ENCODE data around the gene MTFR2.
"Not testable (repeated sequence)": the region's sequence is repeated elsewhere in the genome, so short reads cannot be mapped to it uniquely, and the experiment has no call there.

The MTFR2 gene

GRCh38 chr6:136232701-136233100, 17.4 kb downstream of the MTFR2 start:
- Histone ChIP-seq H3K27me3 (ENCODE audit: control insufficient read depth in 1 of 2, insufficient read depth in 2 of 2, low read length in 2 of 2) (no peaks in the 10 kb centered on the region), H3K4me3 (ENCODE audit: low read length in 2 of 2) (no peak overlapping the region), H3K36me3 (ENCODE audit: control insufficient read depth in 2 of 2, insufficient read depth in 2 of 2, low read length in 2 of 2) (no peaks in the 10 kb centered on the region), H3K9me3 (ENCODE audit: control insufficient read depth in 2 of 2, low read length in 2 of 2) (no peaks in the 10 kb centered on the region), H3K27ac (ENCODE audit: low read length) (no peak overlapping the region), H3K9ac (ENCODE audit: low read length in 2 of 2) (no peak overlapping the region), H3K4me1 (ENCODE audit: control insufficient read depth, insufficient read depth, low read length) (peaks cover 8% of the 10 kb centered on the region)

- Histone ChIP-seq H3K27ac (ENCODE audit: low read length) (no peak overlapping the region), H3K27me3 (ENCODE audit: control insufficient read depth in 1 of 2, insufficient read depth in 2 of 2, low read length in 2 of 2) (no peaks in the 10 kb centered on the region), H3K9ac (ENCODE audit: low read length in 2 of 2) (no peak overlapping the region), H3K4me3 (ENCODE audit: low read length in 2 of 2) (no peak overlapping the region), H3K4me1 (ENCODE audit: control insufficient read depth, insufficient read depth, low read length) (peaks cover 18% of the 10 kb centered on the region), H3K9me3 (ENCODE audit: control insufficient read depth in 2 of 2, low read length in 2 of 2) (no peaks in the 10 kb centered on the region), H3K36me3 (ENCODE audit: control insufficient read depth in 2 of 2, insufficient read depth in 2 of 2, low read length in 2 of 2) (no peaks in the 10 kb centered on the region)
Observed at GRCh38 chr6:136230219-136230853, 19.8 kb downstream of the MTFR2 start.

- Histone ChIP-seq H3K4me1 (ENCODE audit: control insufficient read depth, insufficient read depth, low read length) (peaks cover 18% of the 10 kb centered on the region), H3K27me3 (ENCODE audit: control insufficient read depth in 1 of 2, insufficient read depth in 2 of 2, low read length in 2 of 2) (no peaks in the 10 kb centered on the region), H3K9ac (ENCODE audit: low read length in 2 of 2) (no peak overlapping the region), H3K9me3 (ENCODE audit: control insufficient read depth in 2 of 2, low read length in 2 of 2) (no peaks in the 10 kb centered on the region), H3K36me3 (ENCODE audit: control insufficient read depth in 2 of 2, insufficient read depth in 2 of 2, low read length in 2 of 2) (no peaks in the 10 kb centered on the region), H3K27ac (ENCODE audit: low read length) (no peak overlapping the region), H3K4me3 (ENCODE audit: low read length in 2 of 2) (no peak overlapping the region)
Observed at GRCh38 chr6:136228814-136229213, 21.3 kb downstream of the MTFR2 start.

- Histone ChIP-seq H3K9ac (ENCODE audit: low read length in 2 of 2) (peak overlapping the region; percentile 37 to 43), H3K27ac (ENCODE audit: low read length) (no peak overlapping the region)
Observed at GRCh38 chr6:136226674-136227377, 23.3 kb downstream of the MTFR2 start.

GRCh38 chr6:136226027-136226673, 24.0 kb downstream of the MTFR2 start:
- Histone ChIP-seq H3K4me3 (ENCODE audit: low read length in 2 of 2) (peak overlapping the region in 1 of 2 donors; percentile 47), H3K27ac (ENCODE audit: low read length) (no peak overlapping the region), H3K9ac (ENCODE audit: low read length in 2 of 2) (peak overlapping the region; percentile 37 to 43), H3K4me1 (ENCODE audit: control insufficient read depth, insufficient read depth, low read length) (peaks cover 18% of the 10 kb centered on the region), H3K27me3 (ENCODE audit: control insufficient read depth in 1 of 2, insufficient read depth in 2 of 2, low read length in 2 of 2) (no peaks in the 10 kb centered on the region), H3K9me3 (ENCODE audit: control insufficient read depth in 2 of 2, low read length in 2 of 2) (no peaks in the 10 kb centered on the region), H3K36me3 (ENCODE audit: control insufficient read depth in 2 of 2, insufficient read depth in 2 of 2, low read length in 2 of 2) (no peaks in the 10 kb centered on the region)

More at GRCh38 chr6:136226674-136227377, 23.3 kb downstream of the MTFR2 start:
- H3K27me3 ChIP-seq (ENCODE audit: control insufficient read depth in 1 of 2, insufficient read depth in 2 of 2, low read length in 2 of 2): no peaks in the 10 kb centered on the region
- H3K9me3 ChIP-seq (ENCODE audit: control insufficient read depth in 2 of 2, low read length in 2 of 2): no peaks in the 10 kb centered on the region
- H3K4me3 ChIP-seq (ENCODE audit: low read length in 2 of 2): peak overlapping the region in 1 of 2 donors; percentile 47
- H3K36me3 ChIP-seq (ENCODE audit: control insufficient read depth in 2 of 2, insufficient read depth in 2 of 2, low read length in 2 of 2): no peaks in the 10 kb centered on the region
- peaks cover 18% of the 10 kb centered on the region for H3K4me1 ChIP-seq (ENCODE audit: control insufficient read depth, insufficient read depth, low read length)

GRCh38 chr6:136225496-136225895, 24.6 kb downstream of the MTFR2 start:
- H3K27me3 ChIP-seq (ENCODE audit: control insufficient read depth in 1 of 2, insufficient read depth in 2 of 2, low read length in 2 of 2): no peaks in the 10 kb centered on the region
- H3K4me3 ChIP-seq (ENCODE audit: low read length in 2 of 2): no peak overlapping the region
- H3K27ac ChIP-seq (ENCODE audit: low read length): no peak overlapping the region
- H3K9ac ChIP-seq (ENCODE audit: low read length in 2 of 2): no peak overlapping the region
- no peaks in the 10 kb centered on the region for H3K36me3 ChIP-seq (ENCODE audit: control insufficient read depth in 2 of 2, insufficient read depth in 2 of 2, low read length in 2 of 2)
- H3K4me1 ChIP-seq (ENCODE audit: control insufficient read depth, insufficient read depth, low read length): peaks cover 15% of the 10 kb centered on the region
- H3K9me3 ChIP-seq (ENCODE audit: control insufficient read depth in 2 of 2, low read length in 2 of 2): no peaks in the 10 kb centered on the region

- not testable (repeated sequence) for H3K27ac ChIP-seq (ENCODE audit: low read length); H3K36me3 ChIP-seq (ENCODE audit: control insufficient read depth in 2 of 2, insufficient read depth in 2 of 2, low read length in 2 of 2); H3K4me3 ChIP-seq (ENCODE audit: low read length in 2 of 2); H3K27me3 ChIP-seq (ENCODE audit: control insufficient read depth in 1 of 2, insufficient read depth in 2 of 2, low read length in 2 of 2); H3K9me3 ChIP-seq (ENCODE audit: control insufficient read depth in 2 of 2, low read length in 2 of 2); H3K9ac ChIP-seq (ENCODE audit: low read length in 2 of 2)
- peaks cover 13% of the 10 kb centered on the region for H3K4me1 ChIP-seq (ENCODE audit: control insufficient read depth, insufficient read depth, low read length)
Observed at GRCh38 chr6:136224974-136225373, 25.1 kb downstream of the MTFR2 start.

- Histone ChIP-seq H3K27me3 (ENCODE audit: control insufficient read depth in 1 of 2, insufficient read depth in 2 of 2, low read length in 2 of 2) (no peaks in the 10 kb centered on the region), H3K36me3 (ENCODE audit: control insufficient read depth in 2 of 2, insufficient read depth in 2 of 2, low read length in 2 of 2) (no peaks in the 10 kb centered on the region), H3K4me1 (ENCODE audit: control insufficient read depth, insufficient read depth, low read length) (no peaks in the 10 kb centered on the region), H3K9ac (ENCODE audit: low read length in 2 of 2) (no peak overlapping the region), H3K4me3 (ENCODE audit: low read length in 2 of 2) (no peak overlapping the region), H3K9me3 (ENCODE audit: control insufficient read depth in 2 of 2, low read length in 2 of 2) (no peaks in the 10 kb centered on the region), H3K27ac (ENCODE audit: low read length) (no peak overlapping the region)
Observed at GRCh38 chr6:136216503-136217401, 33.4 kb downstream of the MTFR2 start.

GRCh38 chr6:136213853-136214252, 36.3 kb downstream of the MTFR2 start:
- Histone ChIP-seq H3K9ac (ENCODE audit: low read length in 2 of 2) (no peak overlapping the region), H3K36me3 (ENCODE audit: control insufficient read depth in 2 of 2, insufficient read depth in 2 of 2, low read length in 2 of 2) (no peaks in the 10 kb centered on the region), H3K27ac (ENCODE audit: low read length) (no peak overlapping the region), H3K9me3 (ENCODE audit: control insufficient read depth in 2 of 2, low read length in 2 of 2) (no peaks in the 10 kb centered on the region), H3K4me3 (ENCODE audit: low read length in 2 of 2) (no peak overlapping the region), H3K27me3 (ENCODE audit: control insufficient read depth in 1 of 2, insufficient read depth in 2 of 2, low read length in 2 of 2) (no peaks in the 10 kb centered on the region), H3K4me1 (ENCODE audit: control insufficient read depth, insufficient read depth, low read length) (no peaks in the 10 kb centered on the region)

GRCh38 chr6:136213012-136213539, 37.0 kb downstream of the MTFR2 start:
- Histone ChIP-seq H3K4me1 (ENCODE audit: control insufficient read depth, insufficient read depth, low read length) (no peaks in the 10 kb centered on the region), H3K27me3 (ENCODE audit: control insufficient read depth in 1 of 2, insufficient read depth in 2 of 2, low read length in 2 of 2) (no peaks in the 10 kb centered on the region), H3K36me3 (ENCODE audit: control insufficient read depth in 2 of 2, insufficient read depth in 2 of 2, low read length in 2 of 2) (no peaks in the 10 kb centered on the region), H3K9me3 (ENCODE audit: control insufficient read depth in 2 of 2, low read length in 2 of 2) (no peaks in the 10 kb centered on the region), H3K4me3 (ENCODE audit: low read length in 2 of 2) (no peak overlapping the region), H3K27ac (ENCODE audit: low read length) (no peak overlapping the region), H3K9ac (ENCODE audit: low read length in 2 of 2) (no peak overlapping the region)
